Measurements from ENCODE around the gene TRAF4. TPM values are rescaled to one million over a fixed set of nuclear protein-coding genes. Genes with fewer than 3 reads are reported as not detected.
"Not testable (repeated sequence)": the region's sequence is repeated elsewhere in the genome, so short reads cannot be mapped to it uniquely, and the experiment has no call there.

The TRAF4 gene
- total RNA-seq, 4 donors from 2014 or later, result 25.0 to 39.8 (median 33.0) TPM

DNA sequence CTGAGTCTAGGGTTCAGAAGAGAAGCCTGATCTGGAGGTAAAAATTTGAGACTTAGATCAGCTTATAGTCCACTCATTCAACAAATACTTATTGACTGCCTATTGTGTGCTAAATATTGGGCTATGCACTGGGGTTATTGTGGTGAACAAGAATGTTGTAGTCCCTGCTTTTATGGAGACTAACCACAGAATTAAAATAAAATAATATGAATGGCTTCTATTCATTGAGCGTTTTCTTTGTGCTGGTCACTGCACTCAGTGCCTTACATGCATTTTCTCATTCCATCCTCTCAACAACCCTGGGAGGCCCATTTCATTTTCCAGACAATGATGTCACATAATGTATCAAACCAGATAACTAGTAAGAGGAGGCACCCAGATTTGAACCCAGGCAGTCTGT lies 10.5 kb upstream of the TRAF4 start:
- TF ChIP-seq POLR2A (IDR thresholded peaks at IDR 0.05), result no peak
- TF ChIP-seq, protein P1, sequence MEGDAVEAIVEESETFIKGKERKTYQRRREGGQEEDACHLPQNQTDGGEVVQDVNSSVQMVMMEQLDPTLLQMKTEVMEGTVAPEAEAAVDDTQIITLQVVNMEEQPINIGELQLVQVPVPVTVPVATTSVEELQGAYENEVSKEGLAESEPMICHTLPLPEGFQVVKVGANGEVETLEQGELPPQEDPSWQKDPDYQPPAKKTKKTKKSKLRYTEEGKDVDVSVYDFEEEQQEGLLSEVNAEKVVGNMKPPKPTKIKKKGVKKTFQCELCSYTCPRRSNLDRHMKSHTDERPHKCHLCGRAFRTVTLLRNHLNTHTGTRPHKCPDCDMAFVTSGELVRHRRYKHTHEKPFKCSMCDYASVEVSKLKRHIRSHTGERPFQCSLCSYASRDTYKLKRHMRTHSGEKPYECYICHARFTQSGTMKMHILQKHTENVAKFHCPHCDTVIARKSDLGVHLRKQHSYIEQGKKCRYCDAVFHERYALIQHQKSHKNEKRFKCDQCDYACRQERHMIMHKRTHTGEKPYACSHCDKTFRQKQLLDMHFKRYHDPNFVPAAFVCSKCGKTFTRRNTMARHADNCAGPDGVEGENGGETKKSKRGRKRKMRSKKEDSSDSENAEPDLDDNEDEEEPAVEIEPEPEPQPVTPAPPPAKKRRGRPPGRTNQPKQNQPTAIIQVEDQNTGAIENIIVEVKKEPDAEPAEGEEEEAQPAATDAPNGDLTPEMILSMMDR (IDR thresholded peaks at IDR 0.05), result no peak
- peaks cover under 1 to 21% (median 6%) of the 10 kb centered on the region in 3 donors for H3K4me1 ChIP-seq
- intact Hi-C loops (cut with DNase I), result no loop called here
- H3K27me3 ChIP-seq, result no peaks in the 10 kb centered on the region
- no peak overlapping the region for H3K4me3 ChIP-seq
- WGBS, 2 donors, result 89 to 94% methylated on average over 1 of the region's 1 CpG
- no peak overlapping the region for H3K27ac ChIP-seq
- no peak for DNase-seq
- peaks cover 0 to 7% (median 0%) of the 10 kb centered on the region in 3 donors for H3K36me3 ChIP-seq
- H3K9me3 ChIP-seq, result no peaks in the 10 kb centered on the region

DNA sequence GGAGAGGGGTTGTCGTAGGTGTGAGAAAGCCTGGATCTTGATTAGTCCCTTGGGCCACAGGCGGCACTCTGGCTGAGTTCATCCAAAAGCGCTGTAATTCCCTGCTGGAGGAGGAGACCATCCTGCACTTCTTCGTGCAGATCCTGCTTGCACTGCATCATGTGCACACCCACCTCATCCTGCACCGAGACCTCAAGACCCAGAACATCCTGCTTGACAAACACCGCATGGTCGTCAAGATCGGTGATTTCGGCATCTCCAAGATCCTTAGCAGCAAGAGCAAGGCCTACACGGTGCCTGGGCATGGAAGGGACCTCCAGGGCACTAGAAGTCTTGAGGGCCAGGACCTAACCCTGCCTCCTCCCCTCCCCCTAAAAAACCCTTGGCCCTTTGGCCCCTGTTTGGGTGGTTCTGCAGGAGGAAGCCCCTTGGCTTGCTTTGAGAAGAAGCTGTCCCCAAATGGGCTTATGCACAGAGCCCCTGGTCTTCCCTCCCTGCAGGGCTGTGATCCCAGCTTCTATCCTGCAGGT lies 9.0 kb upstream of the TRAF4 start:
- peaks cover 0 to 17% (median 0%) of the 10 kb centered on the region in 3 donors for H3K4me1 ChIP-seq
- TF ChIP-seq POLR2A (IDR thresholded peaks at IDR 0.05), result no peak
- TF ChIP-seq, protein P1 (IDR thresholded peaks at IDR 0.05), result no peak
- H3K4me3 ChIP-seq, result no peak overlapping the region
- H3K9me3 ChIP-seq, result no peaks in the 10 kb centered on the region
- intact Hi-C loops (cut with DNase I), result no loop called here
- H3K27ac ChIP-seq, result no peak overlapping the region
- H3K36me3 ChIP-seq, result peaks cover 0 to 7% (median 0%) of the 10 kb centered on the region in 3 donors
- WGBS, 2 donors, result 88 to 93% methylated on average over 3 to 10 of the region's 10 CpGs
- no peak for DNase-seq
- H3K27me3 ChIP-seq, result no peaks in the 10 kb centered on the region

DNA sequence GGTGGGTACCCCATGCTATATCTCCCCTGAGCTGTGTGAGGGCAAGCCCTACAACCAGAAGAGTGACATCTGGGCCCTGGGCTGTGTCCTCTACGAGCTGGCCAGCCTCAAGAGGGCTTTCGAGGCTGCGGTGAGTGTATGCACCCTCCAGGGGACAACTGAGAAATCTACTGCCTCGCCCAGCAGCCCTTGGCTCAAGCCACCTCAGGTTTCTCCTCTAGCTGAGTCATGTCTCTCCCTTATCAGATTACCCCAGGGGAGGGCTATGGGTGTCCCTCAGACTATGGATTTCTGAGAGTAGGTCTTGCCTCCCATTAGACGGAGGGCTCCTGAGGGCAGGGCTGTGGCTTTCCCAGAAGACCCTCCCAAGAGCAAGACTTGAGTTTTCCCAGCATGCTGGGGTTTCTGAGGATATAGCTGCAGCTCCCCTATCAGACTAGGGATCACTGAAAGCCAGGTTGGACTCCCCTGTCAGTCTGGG lies 8.5 kb upstream of the TRAF4 start:
- WGBS, 2 donors, result 37% methylated on average over 3 of the region's 5 CpGs; no CpG with 5 or more reads in 1 of the 2 donors
- DNase-seq, result no peak
- H3K9me3 ChIP-seq, result no peaks in the 10 kb centered on the region
- intact Hi-C loops (cut with DNase I), result no loop called here
- H3K27me3 ChIP-seq, result no peaks in the 10 kb centered on the region
- H3K36me3 ChIP-seq, result peaks cover 0 to 7% (median 0%) of the 10 kb centered on the region in 3 donors
- no peak overlapping the region for H3K27ac ChIP-seq
- H3K4me3 ChIP-seq, result no peak overlapping the region
- H3K4me1 ChIP-seq, result peaks cover 0 to 17% (median 0%) of the 10 kb centered on the region in 3 donors
- TF ChIP-seq, protein P1 (IDR thresholded peaks at IDR 0.05), result no peak
- TF ChIP-seq POLR2A (IDR thresholded peaks at IDR 0.05), result no peak

DNA sequence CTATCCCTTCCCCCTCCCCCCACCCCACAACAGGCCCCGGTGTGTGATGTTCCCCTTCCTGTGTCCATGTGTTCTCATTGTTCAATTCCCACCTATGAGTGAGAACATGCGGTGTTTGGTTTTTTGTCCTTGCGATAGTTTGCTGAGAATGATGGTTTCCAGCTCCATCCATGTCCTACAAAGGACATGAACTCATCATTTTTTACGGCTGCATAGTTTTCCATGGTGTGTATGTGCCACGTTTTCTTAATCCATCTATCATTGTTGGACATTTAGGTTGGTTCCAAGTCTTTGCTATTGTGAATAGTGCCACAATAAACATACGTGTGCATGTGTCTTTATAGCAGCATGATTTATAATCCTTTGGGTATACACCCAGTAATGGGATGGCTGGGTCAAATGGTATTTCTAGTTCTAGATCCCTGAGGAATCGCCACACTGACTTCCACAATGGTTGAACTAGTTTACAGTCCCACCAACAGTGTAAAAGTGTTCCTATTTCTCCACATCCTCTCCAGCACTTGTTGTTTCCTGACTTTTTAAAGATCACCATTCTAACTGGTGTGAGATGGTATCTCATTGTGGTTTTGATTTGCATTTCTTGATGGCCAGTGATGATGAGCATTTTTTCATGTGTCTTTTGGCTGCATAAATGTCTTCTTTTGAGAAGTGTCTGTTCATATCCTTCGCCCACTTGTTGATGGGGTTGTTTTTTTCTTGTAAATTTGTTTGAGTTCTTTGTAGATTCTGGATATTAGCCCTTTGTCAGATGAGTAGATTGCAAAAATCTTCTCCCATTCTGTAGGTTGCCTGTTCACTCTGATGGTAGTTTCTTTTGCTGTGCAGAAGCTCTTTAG lies 7.7 kb upstream of the TRAF4 start:
- H3K4me3 ChIP-seq; H3K27me3 ChIP-seq; H3K9me3 ChIP-seq; H3K27ac ChIP-seq; H3K36me3 ChIP-seq; intact Hi-C loops (cut with DNase I); DNase-seq: not testable (repeated sequence)
- 91% methylated on average over 5 to 7 of the region's 8 CpGs for WGBS, 2 donors
- peaks cover 0 to 23% (median 0%) of the 10 kb centered on the region in 3 donors for H3K4me1 ChIP-seq

DNA sequence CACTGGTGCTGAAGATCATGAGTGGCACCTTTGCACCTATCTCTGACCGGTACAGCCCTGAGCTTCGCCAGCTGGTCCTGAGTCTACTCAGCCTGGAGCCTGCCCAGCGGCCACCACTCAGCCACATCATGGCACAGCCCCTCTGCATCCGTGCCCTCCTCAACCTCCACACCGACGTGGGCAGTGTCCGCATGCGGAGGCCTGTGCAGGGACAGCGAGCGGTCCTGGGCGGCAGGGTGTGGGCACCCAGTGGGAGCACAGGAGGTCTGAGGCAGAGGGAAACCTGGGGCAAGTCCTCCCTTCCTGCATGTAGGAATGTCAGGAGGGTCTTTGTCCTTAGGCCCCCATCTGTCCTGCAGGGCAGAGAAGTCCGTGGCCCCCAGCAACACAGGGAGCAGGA lies 6.5 kb upstream of the TRAF4 start:
- H3K27me3 ChIP-seq, result no peaks in the 10 kb centered on the region
- peaks cover 0 to 34% (median 0%) of the 10 kb centered on the region in 3 donors for H3K4me1 ChIP-seq
- intact Hi-C loops (cut with DNase I), result no loop called here
- no peak for DNase-seq
- no peaks in the 10 kb centered on the region for H3K9me3 ChIP-seq
- WGBS, 2 donors, result 77 to 100% methylated on average over 1 to 3 of the region's 12 CpGs
- no peak overlapping the region for H3K4me3 ChIP-seq
- peaks cover 0 to 7% (median 0%) of the 10 kb centered on the region in 3 donors for H3K36me3 ChIP-seq
- H3K27ac ChIP-seq, result no peak overlapping the region
- no peak for TF ChIP-seq POLR2A (IDR thresholded peaks at IDR 0.05)

Data from esophagus squamous epithelium (tissue), 5 donors.